HG03575 (cell line): Measurements from ENCODE around the gene KIF25.
"Not testable (repeated sequence)": the region's sequence is repeated elsewhere in the genome, so short reads cannot be mapped to it uniquely, and the experiment has no call there.

ENCODE experiments used
- ATAC-seq: cut with Tn5 transposase; IDR thresholded peaks from one replicate; pipeline ENCODE4 v1.9.1; 2021; ENCODE audit not compliant: unreplicated experiment, insufficient number of reproducible peaks, low FRiP score; ENCODE audit errors: extremely low read depth

Gene KIF25

GRCh38 chr6:167988945-167989841 lies 8.3 kb upstream of the KIF25 start:
- ATAC-seq = no peak

DNA sequence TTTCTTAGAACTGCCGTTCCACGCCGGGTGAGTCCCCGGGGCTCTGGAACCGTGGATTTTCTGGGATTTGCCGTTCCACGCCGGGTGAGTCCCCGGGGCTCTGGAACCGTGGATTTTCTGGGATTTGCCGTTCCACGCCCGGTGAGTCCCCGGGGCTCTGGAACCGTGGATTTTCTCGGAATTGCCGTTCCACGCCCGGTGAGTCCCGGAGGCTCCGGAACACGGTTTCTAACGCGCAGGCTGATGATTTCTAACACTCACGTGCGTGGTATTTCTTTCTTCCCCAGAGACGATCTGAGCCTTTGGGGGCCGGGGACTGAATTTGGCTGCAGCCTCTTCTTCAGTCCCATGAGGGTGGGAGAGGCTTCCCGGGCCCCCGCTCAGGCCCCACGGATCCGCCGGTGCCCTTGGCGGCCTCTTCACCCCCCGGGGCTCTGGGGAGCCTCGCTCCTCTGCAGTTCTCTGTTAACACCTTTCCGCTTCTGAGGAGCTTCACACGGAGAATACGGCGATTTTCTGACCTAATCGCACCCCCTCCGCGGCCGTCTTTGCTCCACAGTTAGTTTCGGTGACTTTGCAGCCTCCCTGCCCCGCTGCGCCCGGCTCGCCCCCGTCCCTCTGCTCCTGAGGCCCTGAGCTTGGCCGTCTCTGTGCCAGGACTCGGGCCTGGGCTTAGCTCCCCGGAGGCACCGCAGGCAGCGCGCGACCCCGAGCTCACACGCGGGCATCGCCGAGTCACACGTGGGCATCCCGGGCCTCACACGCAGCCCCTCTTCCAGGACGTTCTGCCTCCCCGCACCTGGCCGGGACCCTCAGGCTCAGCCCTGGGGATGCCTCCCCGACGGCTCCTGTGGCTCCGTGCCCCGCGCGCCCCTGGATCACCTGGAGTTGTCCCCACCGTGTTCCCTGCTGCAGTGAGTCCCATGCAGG lies 7.2 kb upstream of the KIF25 start:
- ATAC-seq = no peak

GRCh38 chr6:167993169-167993568 lies 4.3 kb upstream of the KIF25 start:
- ATAC-seq = no peak

GRCh38 chr6:167993831-167994230 lies 3.6 kb upstream of the KIF25 start:
- no peak for ATAC-seq

GRCh38 chr6:167995302-167995701 lies 2.2 kb upstream of the KIF25 start:
- no peak for ATAC-seq

DNA sequence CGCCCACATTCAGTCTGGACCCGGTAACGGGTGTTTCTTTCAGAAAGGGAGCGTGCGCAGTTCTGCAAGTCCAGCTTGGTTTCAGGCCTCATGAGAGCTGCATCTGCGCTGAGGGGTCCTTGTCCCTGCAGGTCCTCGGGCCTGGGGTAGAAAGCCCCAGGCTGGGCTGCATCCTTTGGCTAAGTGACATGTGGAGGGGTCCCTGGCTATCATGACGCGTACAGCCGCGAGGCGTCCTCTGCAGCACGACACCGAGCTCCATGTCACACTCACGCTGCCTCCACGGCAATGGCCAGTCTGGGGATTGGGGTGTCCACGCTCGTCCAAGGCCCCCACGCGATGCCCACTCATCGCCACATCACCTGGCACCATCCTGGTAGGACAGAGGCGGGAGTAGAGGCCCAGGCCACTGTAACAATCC lies 1.7 kb upstream of the KIF25 start:
- ATAC-seq = no peak

DNA sequence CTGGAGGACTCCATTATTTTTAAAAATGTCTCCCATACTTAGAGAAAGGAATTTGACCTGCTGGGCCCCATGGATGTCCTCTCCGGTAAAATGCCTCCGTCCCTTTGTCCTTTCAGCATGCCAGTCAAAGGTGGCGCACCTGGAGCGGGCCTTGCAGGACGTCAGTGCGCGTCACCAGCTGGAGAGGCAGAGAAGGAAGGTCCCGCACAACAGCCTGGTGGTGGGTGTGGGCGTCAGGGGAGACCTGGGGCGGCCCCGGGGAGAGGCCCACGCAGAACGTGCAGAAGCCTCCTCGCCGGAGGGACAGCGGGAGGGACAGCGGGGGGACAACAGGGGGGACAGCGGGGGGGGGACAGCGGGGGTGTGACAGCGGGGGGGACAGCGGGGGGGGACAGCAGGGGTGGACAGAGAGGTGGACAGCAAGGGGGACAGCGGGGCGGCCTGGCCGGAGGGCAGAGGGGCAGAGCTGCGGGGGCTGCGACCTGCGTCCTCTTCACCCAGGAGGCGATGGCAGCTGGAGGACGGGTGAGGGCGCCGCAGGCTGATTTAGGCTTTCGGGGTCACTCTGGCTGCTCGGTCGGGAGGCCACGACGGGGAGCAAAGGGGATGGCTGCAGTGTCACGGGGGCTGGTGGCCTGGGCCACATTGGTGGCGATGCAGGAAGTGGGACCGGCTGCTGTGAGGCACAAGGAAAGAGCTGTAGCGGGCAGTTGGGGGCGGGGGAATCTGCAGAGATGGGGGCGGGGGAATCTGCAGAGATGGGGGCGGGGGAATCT lies 859 bp upstream of the KIF25 start:
- no peak for ATAC-seq

- ATAC-seq = no peak
Measured at GRCh38 chr6:167998215-167998614, 744 bp downstream of the KIF25 start.

- no peak for ATAC-seq
Measured at GRCh38 chr6:168000198-168001028, 2.9 kb downstream of the KIF25 start.

GRCh38 chr6:168001029-168001332 lies 3.5 kb downstream of the KIF25 start:
- no peak for ATAC-seq

GRCh38 chr6:168001514-168001913 lies 4.0 kb downstream of the KIF25 start:
- ATAC-seq = not testable (repeated sequence)

DNA sequence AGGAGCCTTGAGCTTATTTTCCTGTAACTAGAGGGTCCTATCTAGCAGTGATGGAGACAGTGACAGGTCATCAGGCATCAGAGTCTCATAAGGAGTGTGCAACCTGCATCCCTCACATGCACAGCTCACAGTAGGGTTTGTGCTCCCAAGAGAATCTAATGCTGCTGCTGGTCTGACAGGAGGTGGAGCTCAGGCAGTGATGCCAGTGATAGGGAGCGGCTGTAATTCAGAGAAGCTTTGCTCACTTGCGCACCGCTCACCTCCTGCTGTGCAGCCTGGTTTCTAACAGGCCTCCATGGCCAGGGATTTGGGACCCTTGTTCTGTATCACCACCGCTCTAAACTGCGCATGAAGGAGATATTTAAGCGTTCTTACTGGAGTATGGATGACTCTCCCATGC lies 5.3 kb downstream of the KIF25 start:
- ATAC-seq = no peak

DNA sequence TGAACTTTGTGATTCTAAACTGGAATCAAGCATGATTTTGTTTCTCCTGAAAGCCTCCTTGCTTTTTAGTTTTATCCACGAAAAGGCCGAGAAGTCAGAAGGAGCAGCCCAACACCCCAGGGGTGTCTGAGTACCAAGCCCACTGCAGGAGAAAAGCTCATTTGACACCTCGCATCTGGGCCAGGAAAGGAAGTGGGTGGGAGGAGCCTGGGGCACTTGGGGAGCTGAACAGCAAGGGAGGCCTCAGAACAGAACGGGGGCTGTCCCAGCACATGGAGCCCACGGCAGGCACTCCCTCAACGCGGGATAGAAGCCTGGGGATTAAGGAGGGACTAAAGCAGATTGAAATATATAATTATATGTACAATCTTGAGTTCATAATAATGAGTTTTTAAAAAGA lies 6.6 kb downstream of the KIF25 start:
- ATAC-seq = no peak

- no peak for ATAC-seq
Measured at GRCh38 chr6:168004945-168005344, 7.5 kb downstream of the KIF25 start.

- no peak for ATAC-seq
Measured at GRCh38 chr6:168005796-168006195, 8.3 kb downstream of the KIF25 start.

- ATAC-seq = no peak
Measured at GRCh38 chr6:168007592-168008338, 10.3 kb downstream of the KIF25 start.

DNA sequence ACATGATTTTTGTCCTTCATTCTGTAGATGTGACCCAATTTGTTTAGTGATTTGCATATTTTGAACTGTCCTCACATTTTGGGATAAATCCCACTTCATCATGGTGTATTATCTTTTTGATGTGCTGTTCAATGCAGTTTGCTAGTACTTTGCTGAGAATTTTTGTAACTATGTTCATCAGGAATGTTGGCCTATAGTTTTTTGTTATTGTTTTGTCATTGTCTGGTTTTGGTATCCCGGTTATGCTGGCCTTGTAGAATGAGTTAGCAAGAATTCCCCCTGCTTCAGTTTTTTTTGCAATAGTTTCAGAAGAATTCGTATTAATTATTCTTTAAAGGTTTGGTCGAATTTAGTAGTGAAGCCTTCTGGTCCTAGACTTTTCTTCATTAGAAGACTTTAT lies 11.9 kb downstream of the KIF25 start:
- no peak for ATAC-seq

DNA sequence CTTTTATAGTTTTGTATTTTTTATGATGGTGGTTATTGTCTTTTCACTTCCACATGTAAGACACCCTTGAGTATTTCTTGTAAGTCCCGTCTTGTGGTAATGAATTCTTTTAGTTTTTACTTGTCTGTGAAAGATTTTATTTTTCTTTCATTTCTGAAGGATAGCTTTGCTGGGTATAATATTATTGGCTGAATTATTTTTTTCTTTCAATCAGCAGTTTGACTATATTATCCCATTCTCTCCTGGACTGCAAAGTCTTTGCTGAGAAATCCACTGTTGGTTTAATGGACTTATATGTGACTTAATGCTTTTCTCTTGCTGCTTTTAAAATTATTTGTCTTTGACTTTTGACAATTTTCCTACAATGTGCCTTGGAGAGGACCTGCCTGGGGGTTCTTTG lies 13.8 kb downstream of the KIF25 start:
- no peak for ATAC-seq
